GM12891 (cell line): ENCODE results near the gene ZNF878. TPM values are rescaled to one million over a fixed set of nuclear protein-coding genes. Genes with fewer than 3 reads are reported as not detected.
"Not testable (repeated sequence)": the region's sequence is repeated elsewhere in the genome, so short reads cannot be mapped to it uniquely, and the experiment has no call there.

Experiments
- DNase-seq: peaks from one replicate; pipeline ENCODE4 v3.0.0; 2011; ENCODE audit warnings: low spot score; ENCODE audit not compliant: insufficient read length
- FAIRE-seq: peaks from 2 replicates; lab custom pipeline; 2011; peaks lifted over from hg19 to GRCh38; lab: Jason Lieb, UNC
- PAX5 ChIP-seq: IDR thresholded peaks from 2 replicates; pipeline ENCODE4 v1.6.1; 2011; ENCODE audit warnings: low read length, moderate library complexity, mild to moderate bottlenecking; ENCODE audit not compliant: insufficient read depth, severe bottlenecking
- POLR2A ChIP-seq: IDR thresholded peaks from 2 replicates; pipeline ENCODE4 v1.6.1; 2011; ENCODE audit warnings: low read depth, low read length, control low read depth
- POLR2AphosphoS5 ChIP-seq: IDR thresholded peaks from 2 replicates; pipeline ENCODE4 v1.6.1; 2011; ENCODE audit warnings: low read depth, low read length, control low read depth
- POU2F2 ChIP-seq: IDR thresholded peaks from 2 replicates; pipeline ENCODE4 v1.6.1; 2011; ENCODE audit warnings: low read depth, mild to moderate bottlenecking, control low read depth, low read length, moderate library complexity
- SPI1 ChIP-seq: IDR thresholded peaks from 2 replicates; pipeline ENCODE4 v1.6.1; 2011; ENCODE audit warnings: low read depth, low read length, control low read depth
- TAF1 ChIP-seq: IDR thresholded peaks from 2 replicates; pipeline ENCODE4 v1.6.1; 2011; ENCODE audit warnings: low read depth, low read length, control low read depth
- polyA plus RNA-seq: library from polyadenylated mRNA; unstranded; fragments of >200 nt; gene quantifications from one replicate; pipeline ENCODE4 v1.2.1, GENCODE V29; 2012; ENCODE audit warnings: low read depth, missing spikeins, inconsistent platforms; ENCODE audit not compliant: missing spikeins

The ZNF878 gene
- 0.28 TPM for polyA plus RNA-seq

- TF ChIP-seq SPI1: no peak
- peak; percentile 66; the same call in 1 of the 2 replicates for TF ChIP-seq POLR2AphosphoS5
- TF ChIP-seq POLR2A: peak; percentile 75
- TF ChIP-seq PAX5: no peak
- no peak for TF ChIP-seq POU2F2
- peak; percentile 86 for TF ChIP-seq TAF1
- DNase-seq (peak; percentile 75), FAIRE-seq (peak; percentile 81)
Observed at GRCh38 chr19:12052497-12053169, at the start of gene ZNF878. Gene ZNF878, minus strand, starts transcription at chr19:12052961. Its CDS starts 160 bp downstream, at chr19:12052801.

GRCh38 chr19:12098040-12098439 lies 45.3 kb upstream of the ZNF878 start:
- DNase-seq: no peak

GRCh38 chr19:12095111-12095790 lies 42.5 kb upstream of the ZNF878 start:
- DNase-seq (no peak), FAIRE-seq (no peak)
- TF ChIP-seq SPI1: no peak
- no peak for TF ChIP-seq TAF1
- TF ChIP-seq POLR2A: no peak
- no peak for TF ChIP-seq POU2F2

More at GRCh38 chr19:12098040-12098439, 45.3 kb upstream of the ZNF878 start:
- FAIRE-seq: no peak
- TF ChIP-seq TAF1 (no peak), PAX5 (no peak), POLR2AphosphoS5 (no peak), SPI1 (no peak), POU2F2 (no peak), POLR2A (no peak)

GRCh38 chr19:12093777-12094176 lies 41.0 kb upstream of the ZNF878 start:
- no peak for DNase-seq
- TF ChIP-seq POLR2A: no peak
- TF ChIP-seq PAX5: no peak
- TF ChIP-seq TAF1: no peak
- no peak for TF ChIP-seq POLR2AphosphoS5
- no peak for TF ChIP-seq SPI1
- TF ChIP-seq POU2F2: no peak
- FAIRE-seq: no peak

- DNase-seq (no peak), FAIRE-seq (no peak)
- TF ChIP-seq POLR2AphosphoS5 (no peak), POU2F2 (no peak), TAF1 (no peak), SPI1 (no peak), PAX5 (no peak), POLR2A (no peak)
Observed at GRCh38 chr19:12092956-12093355, 40.2 kb upstream of the ZNF878 start.

GRCh38 chr19:12092065-12092867 lies 39.5 kb upstream of the ZNF878 start:
- FAIRE-seq (peak; percentile 26), DNase-seq (peak; percentile 84)
- TF ChIP-seq POU2F2 (no peak), TAF1 (no peak), POLR2A (0 out of 2 replicates have a peak, but pooled peaks have one; percentile 35), POLR2AphosphoS5 (0 out of 2 replicates have a peak, but pooled peaks have one; percentile 36), SPI1 (peak; percentile 88)

- TF ChIP-seq SPI1: no peak
- no peak for TF ChIP-seq POLR2AphosphoS5
- no peak for TF ChIP-seq POLR2A
- TF ChIP-seq TAF1: no peak
- no peak for TF ChIP-seq POU2F2
- no peak for TF ChIP-seq PAX5
- FAIRE-seq (peak; percentile 60), DNase-seq (peak; percentile 39)
Observed at GRCh38 chr19:12090807-12091206, 38.0 kb upstream of the ZNF878 start.

GRCh38 chr19:12085074-12085818 lies 32.5 kb upstream of the ZNF878 start:
- no peak for TF ChIP-seq POLR2AphosphoS5
- no peak for TF ChIP-seq POU2F2
- no peak for TF ChIP-seq TAF1
- TF ChIP-seq PAX5: no peak
- no peak for TF ChIP-seq POLR2A
- TF ChIP-seq SPI1: no peak
- FAIRE-seq (no peak), DNase-seq (no peak)

- not testable (repeated sequence) for FAIRE-seq, DNase-seq
Observed at GRCh38 chr19:12083336-12083735, 30.6 kb upstream of the ZNF878 start.
